Measurements from ENCODE around the gene FMO5. TPM values are rescaled to one million over a fixed set of nuclear protein-coding genes. Genes with fewer than 3 reads are reported as not detected.

Gene FMO5
- total RNA-seq, 1 donor from 2014 or later = 95.9 TPM

DNA sequence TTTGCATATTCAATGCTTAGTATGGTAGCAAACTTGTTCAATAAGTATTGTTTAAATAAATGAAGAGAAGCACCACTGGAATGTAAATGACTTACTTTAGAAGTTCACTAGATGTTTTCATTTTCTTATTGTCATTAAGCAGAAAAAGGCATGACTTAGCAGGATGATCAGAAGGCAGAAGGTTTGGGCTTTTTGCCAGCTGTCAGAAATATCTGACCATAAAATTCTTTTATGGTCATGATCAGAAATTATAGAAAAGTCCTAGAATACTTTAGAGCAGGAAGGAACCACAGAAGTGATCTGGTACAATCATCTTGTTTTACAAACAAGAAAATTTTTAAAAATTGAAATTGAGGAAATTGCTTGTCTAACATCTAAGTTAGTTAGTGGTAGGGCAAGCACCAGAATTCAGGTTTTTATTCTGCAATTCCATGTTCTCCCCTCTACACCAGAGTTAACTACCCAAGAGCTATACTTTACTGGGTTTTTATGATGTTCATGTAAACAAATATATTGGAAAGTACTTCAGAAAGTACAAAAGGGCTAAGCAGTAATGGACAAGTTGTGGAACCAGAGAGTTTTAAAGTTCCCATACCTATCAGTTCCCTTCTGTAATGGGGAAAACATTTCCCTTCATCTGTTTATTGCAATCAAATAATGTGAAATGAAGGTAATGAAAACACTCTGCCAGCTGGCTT, 10.1 kb downstream of the FMO5 start:
- no peaks in the 10 kb centered on the region for H3K27me3 ChIP-seq
- H3K4me3 ChIP-seq = no peak overlapping the region
- TF ChIP-seq, protein P1, sequence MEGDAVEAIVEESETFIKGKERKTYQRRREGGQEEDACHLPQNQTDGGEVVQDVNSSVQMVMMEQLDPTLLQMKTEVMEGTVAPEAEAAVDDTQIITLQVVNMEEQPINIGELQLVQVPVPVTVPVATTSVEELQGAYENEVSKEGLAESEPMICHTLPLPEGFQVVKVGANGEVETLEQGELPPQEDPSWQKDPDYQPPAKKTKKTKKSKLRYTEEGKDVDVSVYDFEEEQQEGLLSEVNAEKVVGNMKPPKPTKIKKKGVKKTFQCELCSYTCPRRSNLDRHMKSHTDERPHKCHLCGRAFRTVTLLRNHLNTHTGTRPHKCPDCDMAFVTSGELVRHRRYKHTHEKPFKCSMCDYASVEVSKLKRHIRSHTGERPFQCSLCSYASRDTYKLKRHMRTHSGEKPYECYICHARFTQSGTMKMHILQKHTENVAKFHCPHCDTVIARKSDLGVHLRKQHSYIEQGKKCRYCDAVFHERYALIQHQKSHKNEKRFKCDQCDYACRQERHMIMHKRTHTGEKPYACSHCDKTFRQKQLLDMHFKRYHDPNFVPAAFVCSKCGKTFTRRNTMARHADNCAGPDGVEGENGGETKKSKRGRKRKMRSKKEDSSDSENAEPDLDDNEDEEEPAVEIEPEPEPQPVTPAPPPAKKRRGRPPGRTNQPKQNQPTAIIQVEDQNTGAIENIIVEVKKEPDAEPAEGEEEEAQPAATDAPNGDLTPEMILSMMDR (IDR thresholded peaks at IDR 0.05) = no peak
- ATAC-seq = no peak
- no peak overlapping the region for H3K27ac ChIP-seq
- H3K9me3 ChIP-seq = no peaks in the 10 kb centered on the region
- no peaks in the 10 kb centered on the region for H3K4me1 ChIP-seq
- DNase-seq = no peak
- intact Hi-C loops (cut with DNase I) = no loop called here
- H3K36me3 ChIP-seq = peaks cover 31% of the 10 kb centered on the region

DNA sequence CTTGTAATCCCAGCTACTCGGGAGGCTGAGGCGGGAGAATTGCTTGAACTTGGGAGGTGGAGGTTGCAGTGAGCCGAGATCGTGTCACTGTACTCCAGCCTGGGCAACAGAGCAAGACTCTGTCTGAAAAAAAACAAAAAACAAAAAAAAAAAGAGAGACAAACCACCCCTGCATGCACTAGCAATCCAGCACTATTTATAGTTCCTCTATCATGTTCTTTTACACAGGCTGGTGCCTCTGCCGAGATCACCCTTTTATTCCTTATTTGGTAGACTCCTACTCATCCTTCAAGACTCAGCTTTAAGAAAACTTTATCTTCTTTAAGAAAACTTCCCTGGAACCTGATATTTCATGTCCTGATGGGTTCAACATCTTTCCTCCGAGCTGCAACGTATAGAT, 10.8 kb downstream of the FMO5 start:
- Histone ChIP-seq H3K4me1 (no peaks in the 10 kb centered on the region), H3K36me3 (peaks cover 34% of the 10 kb centered on the region), H3K9me3 (no peaks in the 10 kb centered on the region), H3K4me3 (no peak overlapping the region), H3K27ac (no peak overlapping the region), H3K27me3 (no peaks in the 10 kb centered on the region)
- intact Hi-C loops (cut with DNase I) = no loop called here
- no peak for ATAC-seq
- TF ChIP-seq, protein P1 (IDR thresholded peaks at IDR 0.05) = no peak
- DNase-seq = no peak

DNA sequence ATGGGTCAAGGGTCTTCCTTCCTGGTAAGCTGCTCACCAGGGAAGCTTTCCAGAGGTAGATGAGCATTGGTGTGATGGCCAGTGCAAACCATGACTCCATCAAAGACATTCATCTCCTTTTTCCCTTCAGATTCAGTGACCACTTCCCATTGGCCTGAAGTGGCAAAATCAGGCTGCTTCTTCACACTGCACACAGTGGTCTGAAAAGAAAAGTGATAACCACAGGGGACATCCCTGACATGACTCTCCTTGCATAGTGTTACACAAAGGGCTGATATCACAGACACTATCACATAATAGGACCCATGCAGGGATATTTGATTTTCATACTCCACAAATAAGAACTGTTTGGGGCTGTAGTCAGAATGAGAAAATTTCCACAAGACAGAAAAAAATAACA, 11.9 kb downstream of the FMO5 start:
- H3K27me3 ChIP-seq = no peaks in the 10 kb centered on the region
- H3K4me3 ChIP-seq = no peak overlapping the region
- intact Hi-C loops (cut with DNase I) = no loop called here
- no peak overlapping the region for H3K27ac ChIP-seq
- H3K36me3 ChIP-seq = peaks cover 40% of the 10 kb centered on the region
- TF ChIP-seq, protein P1 (IDR thresholded peaks at IDR 0.05) = no peak
- ATAC-seq (no peak), DNase-seq (no peak)
- H3K9me3 ChIP-seq = no peaks in the 10 kb centered on the region
- no peaks in the 10 kb centered on the region for H3K4me1 ChIP-seq

DNA sequence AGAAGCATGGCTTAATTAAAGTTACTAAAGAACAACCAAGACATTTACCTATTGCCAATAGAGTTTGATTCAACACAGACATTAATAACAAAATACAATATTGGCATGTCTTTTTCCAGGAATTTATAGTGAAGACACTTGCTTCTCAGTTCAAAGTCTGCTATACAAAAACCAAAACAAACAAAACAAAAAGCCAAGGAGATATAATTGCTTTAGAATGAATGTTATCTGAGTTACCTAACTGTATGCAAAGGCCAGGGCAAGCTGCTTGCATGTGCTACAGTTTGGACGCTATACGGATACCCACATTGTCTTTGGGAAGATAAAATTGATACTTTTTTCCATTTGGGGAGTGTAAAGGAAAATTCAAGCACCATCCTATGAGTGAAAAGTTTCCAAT, 13.6 kb downstream of the FMO5 start:
- no peak overlapping the region for H3K27ac ChIP-seq
- DNase-seq (no peak), ATAC-seq (no peak)
- H3K9me3 ChIP-seq = no peaks in the 10 kb centered on the region
- TF ChIP-seq, protein P1 (IDR thresholded peaks at IDR 0.05) = no peak
- peaks cover 56% of the 10 kb centered on the region for H3K36me3 ChIP-seq
- H3K27me3 ChIP-seq = no peaks in the 10 kb centered on the region
- H3K4me3 ChIP-seq = no peak overlapping the region
- intact Hi-C loops (cut with DNase I) = no loop called here
- H3K4me1 ChIP-seq = no peaks in the 10 kb centered on the region

DNA sequence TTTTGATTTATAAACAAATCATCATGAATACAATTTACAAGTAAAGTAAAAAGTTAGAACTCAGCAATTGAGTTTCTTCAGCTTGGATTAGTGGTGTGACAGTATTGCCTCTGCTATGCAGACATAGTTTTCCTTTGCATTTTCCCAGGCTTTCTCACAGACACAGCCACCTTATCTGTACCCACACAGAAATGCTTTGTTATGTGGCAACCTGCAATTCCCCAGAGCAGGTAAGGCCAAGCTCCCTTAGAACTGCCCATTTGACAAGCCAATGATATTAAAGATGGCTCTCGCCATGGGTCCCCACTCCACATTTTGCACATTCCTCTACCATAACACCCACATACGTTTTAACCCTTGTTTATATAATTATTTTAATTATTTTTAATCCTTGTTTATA, 14.2 kb downstream of the FMO5 start:
- Histone ChIP-seq H3K4me1 (no peaks in the 10 kb centered on the region), H3K27me3 (no peaks in the 10 kb centered on the region), H3K9me3 (no peaks in the 10 kb centered on the region), H3K27ac (no peak overlapping the region), H3K4me3 (no peak overlapping the region), H3K36me3 (peaks cover 56% of the 10 kb centered on the region)
- intact Hi-C loops (cut with DNase I) = no loop called here
- no peak for DNase-seq
- ATAC-seq = no peak
- TF ChIP-seq, protein P1 (IDR thresholded peaks at IDR 0.05) = no peak

Measured in upper lobe of right lung (tissue), 1 donor.